Cardiac fibroblast (primary cell): ENCODE measurements around the gene BCLAF1.

Experiments used
- DNase-seq, 2 donors: peaks; one replicate each; pipeline versions ENCODE4 v3.0.0 to v3.0.0-alpha.2; 2010; ENCODE audit warnings: low read depth in 2 of 2
- H3K4me3 ChIP-seq, 2 donors: replicated peaks in 1 of 2; 1 replicate in 1 of 2; 2 replicates in 1 of 2; pipeline ENCODE4 v1.5.1; 2011; ENCODE audit warnings: low read depth in 2 of 2, low read length in 2 of 2, mild to moderate bottlenecking in 2 of 2, moderate library complexity in 1 of 2
- TF ChIP-seq, protein P1 (sequence below): IDR thresholded peaks from one replicate; pipeline ENCODE4 v1.5.1; 2011; ENCODE audit warnings: low read depth, mild to moderate bottlenecking, low read length, inconsistent platforms

Gene BCLAF1

DNA sequence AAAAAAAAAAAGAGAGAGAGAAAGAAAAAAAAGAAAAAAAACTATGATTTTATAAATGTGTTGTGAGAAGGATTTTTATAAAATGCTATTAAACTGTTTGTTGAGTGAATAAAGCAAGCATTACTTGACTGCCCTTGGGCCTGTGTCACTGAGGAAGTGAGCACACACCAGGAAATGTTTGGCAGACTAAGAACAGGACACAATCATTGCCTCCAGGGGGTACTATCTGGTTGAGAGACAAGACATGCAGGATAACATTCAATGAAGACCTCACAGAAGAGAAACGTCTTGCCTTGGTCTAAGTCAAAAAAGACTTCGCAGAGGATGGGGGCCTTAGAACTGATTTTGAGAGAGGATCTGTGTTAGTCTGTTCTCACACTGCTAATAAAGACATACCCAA, 80.2 kb downstream of the BCLAF1 start:
- H3K4me3 ChIP-seq = no peak overlapping the region
- TF ChIP-seq, protein P1, sequence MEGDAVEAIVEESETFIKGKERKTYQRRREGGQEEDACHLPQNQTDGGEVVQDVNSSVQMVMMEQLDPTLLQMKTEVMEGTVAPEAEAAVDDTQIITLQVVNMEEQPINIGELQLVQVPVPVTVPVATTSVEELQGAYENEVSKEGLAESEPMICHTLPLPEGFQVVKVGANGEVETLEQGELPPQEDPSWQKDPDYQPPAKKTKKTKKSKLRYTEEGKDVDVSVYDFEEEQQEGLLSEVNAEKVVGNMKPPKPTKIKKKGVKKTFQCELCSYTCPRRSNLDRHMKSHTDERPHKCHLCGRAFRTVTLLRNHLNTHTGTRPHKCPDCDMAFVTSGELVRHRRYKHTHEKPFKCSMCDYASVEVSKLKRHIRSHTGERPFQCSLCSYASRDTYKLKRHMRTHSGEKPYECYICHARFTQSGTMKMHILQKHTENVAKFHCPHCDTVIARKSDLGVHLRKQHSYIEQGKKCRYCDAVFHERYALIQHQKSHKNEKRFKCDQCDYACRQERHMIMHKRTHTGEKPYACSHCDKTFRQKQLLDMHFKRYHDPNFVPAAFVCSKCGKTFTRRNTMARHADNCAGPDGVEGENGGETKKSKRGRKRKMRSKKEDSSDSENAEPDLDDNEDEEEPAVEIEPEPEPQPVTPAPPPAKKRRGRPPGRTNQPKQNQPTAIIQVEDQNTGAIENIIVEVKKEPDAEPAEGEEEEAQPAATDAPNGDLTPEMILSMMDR = no peak
- DNase-seq = peak in 1 of 2 donors; percentile 8

- DNase-seq = no peak
- TF ChIP-seq, protein P1 = no peak
- H3K4me3 ChIP-seq = no peak overlapping the region
Observed at GRCh38 chr6:136208783-136209182, 80.9 kb downstream of the BCLAF1 start.
